ENCODE results near the gene JARID2.

Gene JARID2

DNA sequence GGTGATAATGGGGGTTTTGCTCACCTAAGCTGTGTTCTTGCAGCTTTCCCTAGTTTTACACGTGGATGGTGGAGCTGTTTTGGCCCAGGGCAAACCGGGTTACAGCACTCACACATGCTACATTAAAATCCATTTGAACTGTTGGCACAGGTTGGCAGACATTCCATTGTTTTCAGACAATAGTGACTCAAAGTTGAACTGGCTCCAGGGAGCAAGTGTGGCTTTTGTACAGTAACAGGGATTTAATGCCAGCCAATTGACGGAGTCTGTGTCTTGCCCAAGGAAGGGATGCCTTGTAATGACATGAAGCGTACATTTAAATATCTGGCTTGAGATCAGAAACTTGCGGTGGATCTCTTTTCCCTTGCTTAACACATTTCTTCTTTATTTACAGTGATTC is 233.9 kb downstream of the JARID2 start:
- Histone ChIP-seq H3K4me2 (ENCODE audit: low read depth, low read length) (no peak overlapping the region), H2AFZ (ENCODE audit: low read length) (no peak overlapping the region), H3K9me2 (replicated peaks; ENCODE audit: insufficient read depth, low read length) (no peaks in the 10 kb centered on the region), H3K36me3 (replicated peaks; ENCODE audit: insufficient read depth, low read length) (no peaks in the 10 kb centered on the region), H3K79me2 (ENCODE audit: low read length) (peaks cover 49% of the 10 kb centered on the region), H3F3A (ENCODE audit: insufficient read depth, low read length) (peaks cover 13% of the 10 kb centered on the region), H3K9me3 (replicated peaks; ENCODE audit: insufficient read depth, low read length) (no peaks in the 10 kb centered on the region), H3K4me1 (ENCODE audit: low read length) (peaks cover 30% of the 10 kb centered on the region), H3K27me3 (replicated peaks; ENCODE audit: insufficient read depth, low read length) (no peaks in the 10 kb centered on the region), H3K27ac (ENCODE audit: low read length) (no peak overlapping the region), H3K4me3 (ENCODE audit: low read length) (no peak overlapping the region), H3K9ac (ENCODE audit: low read length) (no peak overlapping the region), H4K20me1 (ENCODE audit: insufficient read depth, low read length) (no peaks in the 10 kb centered on the region)
- TF ChIP-seq EZH2 (optimal IDR thresholded peaks at IDR 0.05; ENCODE audit: low read depth, low read length) (no peak), EZH2phosphoT487 (IDR thresholded peaks at IDR 0.05; ENCODE audit: low read length) (no peak)
- TF ChIP-seq, protein P1, sequence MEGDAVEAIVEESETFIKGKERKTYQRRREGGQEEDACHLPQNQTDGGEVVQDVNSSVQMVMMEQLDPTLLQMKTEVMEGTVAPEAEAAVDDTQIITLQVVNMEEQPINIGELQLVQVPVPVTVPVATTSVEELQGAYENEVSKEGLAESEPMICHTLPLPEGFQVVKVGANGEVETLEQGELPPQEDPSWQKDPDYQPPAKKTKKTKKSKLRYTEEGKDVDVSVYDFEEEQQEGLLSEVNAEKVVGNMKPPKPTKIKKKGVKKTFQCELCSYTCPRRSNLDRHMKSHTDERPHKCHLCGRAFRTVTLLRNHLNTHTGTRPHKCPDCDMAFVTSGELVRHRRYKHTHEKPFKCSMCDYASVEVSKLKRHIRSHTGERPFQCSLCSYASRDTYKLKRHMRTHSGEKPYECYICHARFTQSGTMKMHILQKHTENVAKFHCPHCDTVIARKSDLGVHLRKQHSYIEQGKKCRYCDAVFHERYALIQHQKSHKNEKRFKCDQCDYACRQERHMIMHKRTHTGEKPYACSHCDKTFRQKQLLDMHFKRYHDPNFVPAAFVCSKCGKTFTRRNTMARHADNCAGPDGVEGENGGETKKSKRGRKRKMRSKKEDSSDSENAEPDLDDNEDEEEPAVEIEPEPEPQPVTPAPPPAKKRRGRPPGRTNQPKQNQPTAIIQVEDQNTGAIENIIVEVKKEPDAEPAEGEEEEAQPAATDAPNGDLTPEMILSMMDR (IDR thresholded peaks at IDR 0.05; ENCODE audit: low read length), result no peak
- no peak for DNase-seq

DNA sequence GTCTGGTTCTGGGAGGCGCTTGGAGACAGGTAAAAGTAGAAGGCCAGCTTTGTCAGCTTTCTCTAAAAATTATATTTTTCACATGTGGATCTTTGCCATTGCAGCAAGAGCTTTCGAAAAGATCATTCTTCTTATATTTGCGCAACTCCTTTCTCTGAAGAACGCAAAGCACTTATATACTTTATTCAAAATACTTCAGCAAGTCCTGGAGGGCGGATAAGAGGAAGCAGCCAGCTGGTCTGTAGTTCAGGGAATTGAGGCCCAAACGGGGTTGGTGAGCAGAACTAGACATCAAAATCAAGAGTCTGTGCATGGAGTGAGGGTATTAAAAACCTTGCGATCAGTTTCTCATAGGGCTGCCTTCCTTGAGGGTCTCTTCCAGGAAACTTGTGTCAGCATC is 234.7 kb downstream of the JARID2 start:
- TF ChIP-seq, protein P1 (IDR thresholded peaks at IDR 0.05; ENCODE audit: low read length), result no peak
- TF ChIP-seq EZH2 (optimal IDR thresholded peaks at IDR 0.05; ENCODE audit: low read depth, low read length), result no peak
- H3K36me3 ChIP-seq (replicated peaks; ENCODE audit: insufficient read depth, low read length), result no peaks in the 10 kb centered on the region
- no peaks in the 10 kb centered on the region for H3K27me3 ChIP-seq (replicated peaks; ENCODE audit: insufficient read depth, low read length)
- no peaks in the 10 kb centered on the region for H3K9me3 ChIP-seq (replicated peaks; ENCODE audit: insufficient read depth, low read length)
- peaks cover 27% of the 10 kb centered on the region for H3K4me1 ChIP-seq (ENCODE audit: low read length)
- H4K20me1 ChIP-seq (ENCODE audit: insufficient read depth, low read length), result no peaks in the 10 kb centered on the region
- no peak overlapping the region for H3K9ac ChIP-seq (ENCODE audit: low read length)
- peaks cover 11% of the 10 kb centered on the region for H3F3A ChIP-seq (ENCODE audit: insufficient read depth, low read length)
- no peak overlapping the region for H2AFZ ChIP-seq (ENCODE audit: low read length)
- no peak overlapping the region for H3K27ac ChIP-seq (ENCODE audit: low read length)
- no peak overlapping the region for H3K4me2 ChIP-seq (ENCODE audit: low read depth, low read length)
- H3K79me2 ChIP-seq (ENCODE audit: low read length), result peaks cover 48% of the 10 kb centered on the region
- H3K9me2 ChIP-seq (replicated peaks; ENCODE audit: insufficient read depth, low read length), result no peaks in the 10 kb centered on the region
- H3K4me3 ChIP-seq (ENCODE audit: low read length), result no peak overlapping the region
- no peak for DNase-seq

DNA sequence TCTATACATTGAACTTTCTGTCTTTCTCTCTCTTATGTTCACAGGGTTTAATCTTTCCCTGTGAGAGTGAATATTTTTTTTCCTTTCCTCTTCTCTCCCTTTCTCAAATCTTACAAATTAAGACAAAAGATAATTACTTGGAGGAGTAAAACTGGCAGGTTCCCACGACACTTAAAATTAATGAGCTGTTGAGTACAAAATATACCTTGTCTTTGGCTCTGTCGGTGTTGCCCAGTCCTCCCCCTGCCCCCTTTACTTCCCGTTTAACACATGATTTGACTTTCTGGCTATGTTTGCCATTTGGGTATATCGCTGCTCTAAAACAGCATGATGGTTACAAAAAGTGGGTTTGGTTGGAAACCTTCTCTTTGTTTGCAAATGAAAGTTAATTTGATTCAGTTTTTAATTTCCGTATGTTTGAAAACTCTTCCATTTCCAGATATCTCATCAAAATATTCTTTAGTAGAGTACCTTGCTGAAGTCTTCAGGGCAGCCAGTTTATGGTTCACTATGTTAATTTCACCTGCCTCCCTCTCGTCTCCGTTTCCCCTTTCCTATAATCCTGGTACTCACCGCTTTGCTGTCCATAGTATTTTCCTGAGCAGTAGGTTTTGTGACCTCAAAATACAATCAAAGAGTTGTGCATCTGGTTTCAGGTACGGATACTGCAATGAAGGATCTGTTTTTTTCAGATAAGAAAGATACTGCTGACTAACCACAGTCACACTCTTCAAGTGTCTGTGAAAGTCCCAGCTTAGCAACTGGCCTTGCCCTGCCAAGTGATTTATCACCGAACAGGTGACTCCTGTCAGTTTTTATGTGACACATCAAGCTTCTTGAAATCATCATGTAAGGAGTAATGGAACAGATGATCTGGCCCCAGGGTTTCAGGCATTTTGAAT is 235.8 kb downstream of the JARID2 start:
- H3F3A ChIP-seq (ENCODE audit: insufficient read depth, low read length), result peaks cover 8% of the 10 kb centered on the region
- H2AFZ ChIP-seq (ENCODE audit: low read length), result no peak overlapping the region
- peaks cover 19% of the 10 kb centered on the region for H3K4me1 ChIP-seq (ENCODE audit: low read length)
- peak; percentile 82 for DNase-seq
- no peak for TF ChIP-seq EZH2 (optimal IDR thresholded peaks at IDR 0.05; ENCODE audit: low read depth, low read length)
- TF ChIP-seq EZH2phosphoT487 (IDR thresholded peaks at IDR 0.05; ENCODE audit: low read length), result no peak
- TF ChIP-seq, protein P1 (IDR thresholded peaks at IDR 0.05; ENCODE audit: low read length), result no peak
- H3K9me2 ChIP-seq (replicated peaks; ENCODE audit: insufficient read depth, low read length), result no peaks in the 10 kb centered on the region
- no peaks in the 10 kb centered on the region for H3K27me3 ChIP-seq (replicated peaks; ENCODE audit: insufficient read depth, low read length)
- no peaks in the 10 kb centered on the region for H4K20me1 ChIP-seq (ENCODE audit: insufficient read depth, low read length)
- H3K79me2 ChIP-seq (ENCODE audit: low read length), result peaks cover 52% of the 10 kb centered on the region
- H3K4me3 ChIP-seq (ENCODE audit: low read length), result no peak overlapping the region
- peak overlapping the region; percentile 43; the same call in 1 of the 2 replicates for H3K27ac ChIP-seq (ENCODE audit: low read length)
- no peak overlapping the region for H3K9ac ChIP-seq (ENCODE audit: low read length)
- H3K9me3 ChIP-seq (replicated peaks; ENCODE audit: insufficient read depth, low read length), result no peaks in the 10 kb centered on the region
- H3K36me3 ChIP-seq (replicated peaks; ENCODE audit: insufficient read depth, low read length), result no peaks in the 10 kb centered on the region
- H3K4me2 ChIP-seq (ENCODE audit: low read depth, low read length), result peak overlapping the region; percentile 29
